Measurements from ENCODE around the gene LSM14A. TPM values are rescaled to one million over a fixed set of nuclear protein-coding genes. Genes with fewer than 3 reads are reported as not detected.
"Not testable (repeated sequence)": the region's sequence is repeated elsewhere in the genome, so short reads cannot be mapped to it uniquely, and the experiment has no call there.

The LSM14A gene
- polyA plus RNA-seq, 1 donor, result 105 TPM

- not testable (repeated sequence) for H3K4me3 ChIP-seq (ENCODE audit: low read length); H3K27me3 ChIP-seq (ENCODE audit: control insufficient read depth, insufficient read depth, low read length); H3K27ac ChIP-seq (ENCODE audit: low read length); H3K36me3 ChIP-seq (ENCODE audit: control insufficient read depth, insufficient read depth, low read length); DNase-seq; H3K9me3 ChIP-seq (ENCODE audit: control insufficient read depth, low read depth, low read length)
- 100% methylated on average over 1 of the region's 8 CpGs for WGBS (ENCODE audit: insufficient coverage, low lambda C conversion rate)
- peaks cover 20% of the 10 kb centered on the region for H3K4me1 ChIP-seq (ENCODE audit: control insufficient read depth, insufficient read depth, low read length)
Measured at GRCh38 chr19:34175173-34175572, 2.9 kb downstream of the LSM14A start.

GRCh38 chr19:34176581-34176980, 4.3 kb downstream of the LSM14A start:
- no CpG with 5 or more reads among the region's 3 CpGs for WGBS (ENCODE audit: insufficient coverage, low lambda C conversion rate)
- Histone ChIP-seq H3K27me3 (ENCODE audit: control insufficient read depth, insufficient read depth, low read length) (no peaks in the 10 kb centered on the region), H3K36me3 (ENCODE audit: control insufficient read depth, insufficient read depth, low read length) (peaks cover 15% of the 10 kb centered on the region), H3K4me1 (ENCODE audit: control insufficient read depth, insufficient read depth, low read length) (peaks cover 17% of the 10 kb centered on the region), H3K9me3 (ENCODE audit: control insufficient read depth, low read depth, low read length) (no peaks in the 10 kb centered on the region), H3K27ac (ENCODE audit: low read length) (no peak overlapping the region), H3K4me3 (ENCODE audit: low read length) (no peak overlapping the region)
- no peak for DNase-seq

GRCh38 chr19:34178274-34178610, 5.9 kb downstream of the LSM14A start:
- peaks cover 16% of the 10 kb centered on the region for H3K4me1 ChIP-seq (ENCODE audit: control insufficient read depth, insufficient read depth, low read length)
- no peaks in the 10 kb centered on the region for H3K27me3 ChIP-seq (ENCODE audit: control insufficient read depth, insufficient read depth, low read length)
- H3K36me3 ChIP-seq (ENCODE audit: control insufficient read depth, insufficient read depth, low read length), result peaks cover 17% of the 10 kb centered on the region
- H3K27ac ChIP-seq (ENCODE audit: low read length), result no peak overlapping the region
- no peak overlapping the region for H3K4me3 ChIP-seq (ENCODE audit: low read length)
- peak in 1 of 2 donors; percentile 32 for DNase-seq
- no CpG with 5 or more reads among the region's 2 CpGs for WGBS (ENCODE audit: insufficient coverage, low lambda C conversion rate)
- no peaks in the 10 kb centered on the region for H3K9me3 ChIP-seq (ENCODE audit: control insufficient read depth, low read depth, low read length)

- no peak for DNase-seq
- Histone ChIP-seq H3K27me3 (ENCODE audit: control insufficient read depth, insufficient read depth, low read length) (no peaks in the 10 kb centered on the region), H3K9me3 (ENCODE audit: control insufficient read depth, low read depth, low read length) (no peaks in the 10 kb centered on the region), H3K4me3 (ENCODE audit: low read length) (no peak overlapping the region), H3K36me3 (ENCODE audit: control insufficient read depth, insufficient read depth, low read length) (peaks cover 17% of the 10 kb centered on the region), H3K27ac (ENCODE audit: low read length) (no peak overlapping the region), H3K4me1 (ENCODE audit: control insufficient read depth, insufficient read depth, low read length) (peaks cover 16% of the 10 kb centered on the region)
- 80% methylated on average over 1 of the region's 2 CpGs for WGBS (ENCODE audit: insufficient coverage, low lambda C conversion rate)
Measured at GRCh38 chr19:34179066-34179465, 6.8 kb downstream of the LSM14A start.

GRCh38 chr19:34180273-34180672, 8.0 kb downstream of the LSM14A start:
- no peak for DNase-seq
- H3K9me3 ChIP-seq (ENCODE audit: control insufficient read depth, low read depth, low read length), result no peaks in the 10 kb centered on the region
- H3K27ac ChIP-seq (ENCODE audit: low read length), result no peak overlapping the region
- H3K4me3 ChIP-seq (ENCODE audit: low read length), result no peak overlapping the region
- H3K4me1 ChIP-seq (ENCODE audit: control insufficient read depth, insufficient read depth, low read length), result peaks cover 14% of the 10 kb centered on the region
- no peaks in the 10 kb centered on the region for H3K27me3 ChIP-seq (ENCODE audit: control insufficient read depth, insufficient read depth, low read length)
- WGBS (ENCODE audit: insufficient coverage, low lambda C conversion rate), result 100% methylated on average over 2 of the region's 2 CpGs
- H3K36me3 ChIP-seq (ENCODE audit: control insufficient read depth, insufficient read depth, low read length), result peaks cover 15% of the 10 kb centered on the region

- WGBS (ENCODE audit: insufficient coverage, low lambda C conversion rate), result 95% methylated on average over 3 of the region's 5 CpGs
- no peak for DNase-seq
Measured at GRCh38 chr19:34180709-34181108, 8.4 kb downstream of the LSM14A start.

GRCh38 chr19:34181111-34181864, 9.0 kb downstream of the LSM14A start:
- H3K36me3 ChIP-seq (ENCODE audit: control insufficient read depth, insufficient read depth, low read length), result peaks cover 14% of the 10 kb centered on the region
- no peaks in the 10 kb centered on the region for H3K27me3 ChIP-seq (ENCODE audit: control insufficient read depth, insufficient read depth, low read length)
- no peak overlapping the region for H3K4me3 ChIP-seq (ENCODE audit: low read length)
- H3K9me3 ChIP-seq (ENCODE audit: control insufficient read depth, low read depth, low read length), result no peaks in the 10 kb centered on the region
- DNase-seq, result no peak
- H3K4me1 ChIP-seq (ENCODE audit: control insufficient read depth, insufficient read depth, low read length), result peaks cover 13% of the 10 kb centered on the region
- WGBS (ENCODE audit: insufficient coverage, low lambda C conversion rate), result 86% methylated on average over 5 of the region's 5 CpGs
- no peak overlapping the region for H3K27ac ChIP-seq (ENCODE audit: low read length)

More at GRCh38 chr19:34180709-34181108, 8.4 kb downstream of the LSM14A start:
- H3K4me3 ChIP-seq (ENCODE audit: low read length), result no peak overlapping the region
- H3K36me3 ChIP-seq (ENCODE audit: control insufficient read depth, insufficient read depth, low read length), result peaks cover 14% of the 10 kb centered on the region
- no peak overlapping the region for H3K27ac ChIP-seq (ENCODE audit: low read length)
- H3K4me1 ChIP-seq (ENCODE audit: control insufficient read depth, insufficient read depth, low read length), result peaks cover 13% of the 10 kb centered on the region
- no peaks in the 10 kb centered on the region for H3K9me3 ChIP-seq (ENCODE audit: control insufficient read depth, low read depth, low read length)
- no peaks in the 10 kb centered on the region for H3K27me3 ChIP-seq (ENCODE audit: control insufficient read depth, insufficient read depth, low read length)

GRCh38 chr19:34182125-34182524, 9.8 kb downstream of the LSM14A start:
- Histone ChIP-seq H3K27me3 (ENCODE audit: control insufficient read depth, insufficient read depth, low read length) (no peaks in the 10 kb centered on the region), H3K36me3 (ENCODE audit: control insufficient read depth, insufficient read depth, low read length) (peaks cover 14% of the 10 kb centered on the region), H3K4me3 (ENCODE audit: low read length) (no peak overlapping the region), H3K4me1 (ENCODE audit: control insufficient read depth, insufficient read depth, low read length) (peaks cover 13% of the 10 kb centered on the region), H3K27ac (ENCODE audit: low read length) (no peak overlapping the region), H3K9me3 (ENCODE audit: control insufficient read depth, low read depth, low read length) (no peaks in the 10 kb centered on the region)
- no peak for DNase-seq

- no peaks in the 10 kb centered on the region for H3K4me1 ChIP-seq (ENCODE audit: control insufficient read depth, insufficient read depth, low read length)
- no peak overlapping the region for H3K4me3 ChIP-seq (ENCODE audit: low read length)
- no peaks in the 10 kb centered on the region for H3K9me3 ChIP-seq (ENCODE audit: control insufficient read depth, low read depth, low read length)
- no peak overlapping the region for H3K27ac ChIP-seq (ENCODE audit: low read length)
- DNase-seq, result no peak
- H3K27me3 ChIP-seq (ENCODE audit: control insufficient read depth, insufficient read depth, low read length), result no peaks in the 10 kb centered on the region
- 76% methylated on average over 2 of the region's 6 CpGs for WGBS (ENCODE audit: insufficient coverage, low lambda C conversion rate)
- peaks cover 10% of the 10 kb centered on the region for H3K36me3 ChIP-seq (ENCODE audit: control insufficient read depth, insufficient read depth, low read length)
Measured at GRCh38 chr19:34184880-34185491, 12.7 kb downstream of the LSM14A start.

- H3K4me1 ChIP-seq (ENCODE audit: control insufficient read depth, insufficient read depth, low read length), result no peaks in the 10 kb centered on the region
- H3K4me3 ChIP-seq (ENCODE audit: low read length), result no peak overlapping the region
- DNase-seq, result no peak
- no peaks in the 10 kb centered on the region for H3K9me3 ChIP-seq (ENCODE audit: control insufficient read depth, low read depth, low read length)
- H3K36me3 ChIP-seq (ENCODE audit: control insufficient read depth, insufficient read depth, low read length), result peaks cover 2% of the 10 kb centered on the region
- no peaks in the 10 kb centered on the region for H3K27me3 ChIP-seq (ENCODE audit: control insufficient read depth, insufficient read depth, low read length)
- H3K27ac ChIP-seq (ENCODE audit: low read length), result no peak overlapping the region
- WGBS (ENCODE audit: insufficient coverage, low lambda C conversion rate), result 100% methylated on average over 1 of the region's 2 CpGs
Measured at GRCh38 chr19:34186205-34186604, 13.9 kb downstream of the LSM14A start.

- H3K9me3 ChIP-seq (ENCODE audit: control insufficient read depth, low read depth, low read length), result no peaks in the 10 kb centered on the region
- WGBS (ENCODE audit: insufficient coverage, low lambda C conversion rate), result no CpG with 5 or more reads among the region's 8 CpGs
- no peak overlapping the region for H3K27ac ChIP-seq (ENCODE audit: low read length)
- H3K36me3 ChIP-seq (ENCODE audit: control insufficient read depth, insufficient read depth, low read length), result no peaks in the 10 kb centered on the region
- no peaks in the 10 kb centered on the region for H3K4me1 ChIP-seq (ENCODE audit: control insufficient read depth, insufficient read depth, low read length)
- no peak overlapping the region for H3K4me3 ChIP-seq (ENCODE audit: low read length)
- no peaks in the 10 kb centered on the region for H3K27me3 ChIP-seq (ENCODE audit: control insufficient read depth, insufficient read depth, low read length)
- no peak for DNase-seq
Measured at GRCh38 chr19:34187011-34187410, 14.7 kb downstream of the LSM14A start.
